ENCODE results near the gene MOXD1.

DNA sequence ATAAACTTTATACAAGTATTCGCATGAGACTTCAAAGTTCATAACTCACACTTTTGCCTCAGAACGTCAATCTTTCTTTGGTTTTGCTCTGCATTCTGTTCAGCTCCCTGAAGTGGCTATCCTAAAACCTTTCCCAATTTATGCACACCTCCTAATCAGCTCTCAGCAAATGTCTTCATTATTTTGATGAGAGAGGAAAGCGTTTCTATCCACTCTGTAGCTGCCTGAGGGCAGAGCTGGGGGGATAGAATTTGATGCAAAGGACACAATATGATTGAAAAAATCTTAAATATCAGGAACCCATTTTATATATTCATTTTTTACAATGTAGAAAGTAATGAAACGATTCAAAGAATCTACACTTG lies 66.8 kb downstream of the MOXD1 start:
- TF ChIP-seq, protein P1, sequence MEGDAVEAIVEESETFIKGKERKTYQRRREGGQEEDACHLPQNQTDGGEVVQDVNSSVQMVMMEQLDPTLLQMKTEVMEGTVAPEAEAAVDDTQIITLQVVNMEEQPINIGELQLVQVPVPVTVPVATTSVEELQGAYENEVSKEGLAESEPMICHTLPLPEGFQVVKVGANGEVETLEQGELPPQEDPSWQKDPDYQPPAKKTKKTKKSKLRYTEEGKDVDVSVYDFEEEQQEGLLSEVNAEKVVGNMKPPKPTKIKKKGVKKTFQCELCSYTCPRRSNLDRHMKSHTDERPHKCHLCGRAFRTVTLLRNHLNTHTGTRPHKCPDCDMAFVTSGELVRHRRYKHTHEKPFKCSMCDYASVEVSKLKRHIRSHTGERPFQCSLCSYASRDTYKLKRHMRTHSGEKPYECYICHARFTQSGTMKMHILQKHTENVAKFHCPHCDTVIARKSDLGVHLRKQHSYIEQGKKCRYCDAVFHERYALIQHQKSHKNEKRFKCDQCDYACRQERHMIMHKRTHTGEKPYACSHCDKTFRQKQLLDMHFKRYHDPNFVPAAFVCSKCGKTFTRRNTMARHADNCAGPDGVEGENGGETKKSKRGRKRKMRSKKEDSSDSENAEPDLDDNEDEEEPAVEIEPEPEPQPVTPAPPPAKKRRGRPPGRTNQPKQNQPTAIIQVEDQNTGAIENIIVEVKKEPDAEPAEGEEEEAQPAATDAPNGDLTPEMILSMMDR (IDR thresholded peaks at IDR 0.05) = no peak
- TF ChIP-seq POLR2A (IDR thresholded peaks at IDR 0.05) = no peak
